Measurements from ENCODE around the gene EFS.

DNA sequence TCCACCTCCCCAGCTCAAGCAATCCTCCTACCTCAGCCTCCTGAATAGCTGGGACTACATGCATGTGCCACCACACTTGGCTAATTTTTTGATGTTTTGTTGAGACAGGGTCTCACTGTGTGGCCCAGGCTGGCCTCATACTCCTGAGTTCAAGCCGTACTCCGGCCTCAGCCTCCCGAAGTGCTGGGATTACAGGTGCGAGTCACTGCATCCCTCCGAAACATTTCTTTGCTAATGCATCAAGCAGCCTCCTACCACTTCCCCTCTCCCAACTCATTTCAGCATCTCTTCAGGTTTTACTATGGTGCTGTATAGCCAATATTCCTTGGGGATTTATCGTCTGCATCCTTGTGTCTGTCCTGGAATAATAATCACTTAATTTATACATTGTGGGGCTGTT lies 10.0 kb downstream of the EFS start:
- TF ChIP-seq GATA3 (IDR thresholded peaks at IDR 0.05; ENCODE audit: low read depth, low read length), result no peak
- TF ChIP-seq GATA2 (IDR thresholded peaks at IDR 0.05; ENCODE audit: low read depth, low read length), result no peak

Measured in SH-SY5Y (cell line).